Natural killer cell (primary cell): ENCODE data around the gene SYCE1L. TPM values are rescaled to one million over a fixed set of nuclear protein-coding genes. Genes with fewer than 3 reads are reported as not detected.

Source experiments
- ATAC-seq, 3 donors: fragments of 150-1000 bp in 2 of 3; fragments of 200-7000 bp in 1 of 3; cut with Tn5 transposase; 1 replicate in 1 of 3; 2 replicates in 2 of 3; pipeline ENCODE4 v1.10.0; 2021; ENCODE audit warnings: mild to moderate bottlenecking in 2 of 3, moderate library complexity in 2 of 3
- DNase-seq, 2 donors: peaks; one replicate each; pipeline versions ENCODE4 v3.0.0 to v3.0.0-alpha.2; 2013 to 2021; ENCODE audit warnings: mixed read lengths in 1 of 2
- H3K27ac ChIP-seq: one replicate; pipeline ENCODE4 v1.5.1; 2013; ENCODE audit warnings: mild to moderate bottlenecking, low read length
- H3K27me3 ChIP-seq: one replicate; pipeline ENCODE4 v1.6.1; 2013; ENCODE audit warnings: low read length; ENCODE audit not compliant: control insufficient read depth, insufficient read depth
- H3K36me3 ChIP-seq: one replicate; pipeline ENCODE4 v1.6.1; 2013; ENCODE audit warnings: low read length; ENCODE audit not compliant: control insufficient read depth, insufficient read depth
- H3K4me1 ChIP-seq: one replicate; pipeline ENCODE4 v1.6.1; 2013; ENCODE audit warnings: low read length; ENCODE audit not compliant: control insufficient read depth, insufficient read depth
- H3K4me3 ChIP-seq: one replicate; pipeline ENCODE4 v1.5.1; 2013; ENCODE audit warnings: low read length
- H3K9me3 ChIP-seq: one replicate; pipeline ENCODE4 v1.6.1; 2013; ENCODE audit warnings: low read length; ENCODE audit not compliant: control insufficient read depth, insufficient read depth
- H3K27ac Mint-ChIP-seq, 2 donors: one replicate each; pipeline ENCODE4 v1.8.0; 2022; ENCODE audit warnings: mild to moderate bottlenecking in 2 of 2, mixed read lengths in 2 of 2, moderate library complexity in 1 of 2
- H3K27me3 Mint-ChIP-seq, 2 donors: one replicate each; pipeline ENCODE4 v1.8.0; 2022; ENCODE audit warnings: low read depth in 2 of 2, mixed read lengths in 2 of 2
- H3K36me3 Mint-ChIP-seq: one replicate; pipeline ENCODE4 v1.8.0; 2022; ENCODE audit warnings: mixed read lengths
- H3K4me1 Mint-ChIP-seq, 2 donors: one replicate each; pipeline ENCODE4 v1.8.0; 2022; ENCODE audit warnings: mixed read lengths in 2 of 2
- H3K4me3 Mint-ChIP-seq: one replicate; pipeline ENCODE4 v1.8.0; 2022; ENCODE audit warnings: mild to moderate bottlenecking, moderate library complexity, mixed read lengths
- H3K9me3 Mint-ChIP-seq, 2 donors: one replicate each; pipeline ENCODE4 v1.8.0; 2022; ENCODE audit warnings: mixed read lengths in 2 of 2
- WGBS: methylation state at CpG from one replicate; pipeline ENCODE4 v1.1.7; 2013; ENCODE audit warnings: missing lambda C conversion rate; ENCODE audit not compliant: insufficient coverage; 5-methylcytosine and 5-hydroxymethylcytosine counted together
- intact Hi-C: fragments of 100-400 bp; cut with micrococcal nuclease; formaldehyde crosslinking; loops from one replicate; pipeline ENCODE4 v1.14.2; 2022
- total RNA-seq, 4 donors: library from RNA; stranded (reverse); fragments of 120-200 nt in 1 of 4; gene quantifications; one replicate each; pipeline versions ENCODE4 v1.2.3 to v1.2.4, GENCODE V29; 2013 to 2022
- TF ChIP-seq, protein P1 (sequence below): fragments of 200-600 bp; IDR thresholded peaks from one replicate; pipeline ENCODE4 v1.8.0; 2022; ENCODE audit warnings: antibody characterized with exemption

SYCE1L gene
- total RNA-seq, 3 donors from 2014 or later (not counting 1 experiment from before 2014, with no cell fraction given), result 12.7 to 15.7 (median 14.4) TPM

- Mint-ChIP-seq H3K27me3 (no peaks in the 10 kb centered on the region), H3K4me3 (peak overlapping the region; percentile 88), H3K27ac (peak overlapping the region in 1 of 2 donors; percentile 88), H3K36me3 (no peaks in the 10 kb centered on the region), H3K4me1 (peaks cover 0 to 20% of the 10 kb centered on the region in 2 donors), H3K9me3 (no peaks in the 10 kb centered on the region)
- intact Hi-C loops, result loop anchor here (1.0 to 5.0 kb wide), 2 partner anchors 22 to 885 kb away; partner anchors contain the start of gene WWOX
- Histone ChIP-seq H3K4me1 (peaks cover 15% of the 10 kb centered on the region), H3K4me3 (peak overlapping the region; percentile 86), H3K27ac (peak overlapping the region; percentile 74), H3K9me3 (no peaks in the 10 kb centered on the region), H3K27me3 (no peaks in the 10 kb centered on the region), H3K36me3 (no peaks in the 10 kb centered on the region)
- 2% methylated on average over 66 of the region's 66 CpGs for WGBS
- ATAC-seq (peak; percentile 83 to 88 (median 84)), DNase-seq (peak; percentile 67 to 85)
- TF ChIP-seq, protein P1, sequence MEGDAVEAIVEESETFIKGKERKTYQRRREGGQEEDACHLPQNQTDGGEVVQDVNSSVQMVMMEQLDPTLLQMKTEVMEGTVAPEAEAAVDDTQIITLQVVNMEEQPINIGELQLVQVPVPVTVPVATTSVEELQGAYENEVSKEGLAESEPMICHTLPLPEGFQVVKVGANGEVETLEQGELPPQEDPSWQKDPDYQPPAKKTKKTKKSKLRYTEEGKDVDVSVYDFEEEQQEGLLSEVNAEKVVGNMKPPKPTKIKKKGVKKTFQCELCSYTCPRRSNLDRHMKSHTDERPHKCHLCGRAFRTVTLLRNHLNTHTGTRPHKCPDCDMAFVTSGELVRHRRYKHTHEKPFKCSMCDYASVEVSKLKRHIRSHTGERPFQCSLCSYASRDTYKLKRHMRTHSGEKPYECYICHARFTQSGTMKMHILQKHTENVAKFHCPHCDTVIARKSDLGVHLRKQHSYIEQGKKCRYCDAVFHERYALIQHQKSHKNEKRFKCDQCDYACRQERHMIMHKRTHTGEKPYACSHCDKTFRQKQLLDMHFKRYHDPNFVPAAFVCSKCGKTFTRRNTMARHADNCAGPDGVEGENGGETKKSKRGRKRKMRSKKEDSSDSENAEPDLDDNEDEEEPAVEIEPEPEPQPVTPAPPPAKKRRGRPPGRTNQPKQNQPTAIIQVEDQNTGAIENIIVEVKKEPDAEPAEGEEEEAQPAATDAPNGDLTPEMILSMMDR, result no peak
Observed at GRCh38 chr16:77211880-77212740, 12.9 kb downstream of the SYCE1L start.

- Histone ChIP-seq H3K4me1 (peaks cover 15% of the 10 kb centered on the region), H3K36me3 (no peaks in the 10 kb centered on the region), H3K4me3 (peak overlapping the region; percentile 86), H3K27me3 (no peaks in the 10 kb centered on the region), H3K27ac (peak overlapping the region; percentile 74), H3K9me3 (no peaks in the 10 kb centered on the region)
- TF ChIP-seq, protein P1, result no peak
- Mint-ChIP-seq H3K27ac (peak overlapping the region in 1 of 2 donors; percentile 88), H3K4me1 (peaks cover 0 to 20% of the 10 kb centered on the region in 2 donors), H3K27me3 (no peaks in the 10 kb centered on the region), H3K9me3 (no peaks in the 10 kb centered on the region), H3K4me3 (peak overlapping the region; percentile 88), H3K36me3 (no peaks in the 10 kb centered on the region)
- peak; percentile 71 to 80 (median 75) for ATAC-seq
- intact Hi-C loops, result loop anchor here (1.0 to 5.0 kb wide), 2 partner anchors 23 to 884 kb away; partner anchors contain the start of gene WWOX
- WGBS, result 21% methylated on average over 62 of the region's 62 CpGs
- peak; percentile 66 to 81 for DNase-seq
Observed at GRCh38 chr16:77212741-77213541, 13.7 kb downstream of the SYCE1L start.

GRCh38 chr16:77213542-77214106 lies 14.4 kb downstream of the SYCE1L start:
- H3K4me3 Mint-ChIP-seq, result peak overlapping the region; percentile 88
- ATAC-seq, result no peak
- H3K27me3 Mint-ChIP-seq, result no peaks in the 10 kb centered on the region
- intact Hi-C loops, result loop anchor here (5.0 kb wide), 1 partner anchor 884 kb away; the partner anchor contains the start of gene WWOX
- H3K27ac Mint-ChIP-seq, result peak overlapping the region in 1 of 2 donors; percentile 88
- H3K9me3 ChIP-seq, result no peaks in the 10 kb centered on the region
- no peaks in the 10 kb centered on the region for H3K27me3 ChIP-seq
- TF ChIP-seq, protein P1, result no peak
- no peaks in the 10 kb centered on the region for H3K36me3 Mint-ChIP-seq
- H3K4me1 Mint-ChIP-seq, result peaks cover 0 to 20% of the 10 kb centered on the region in 2 donors
- H3K27ac ChIP-seq, result no peak overlapping the region
- no peak overlapping the region for H3K4me3 ChIP-seq
- no peaks in the 10 kb centered on the region for H3K9me3 Mint-ChIP-seq
- WGBS, result 95% methylated on average over 15 of the region's 15 CpGs
- H3K36me3 ChIP-seq, result no peaks in the 10 kb centered on the region
- peaks cover 15% of the 10 kb centered on the region for H3K4me1 ChIP-seq
- DNase-seq, result no peak
